H1 (cell line): ENCODE data around the gene EHBP1. TPM values are rescaled to one million over a fixed set of nuclear protein-coding genes. Genes with fewer than 3 reads are reported as not detected.

ENCODE experiments used
- ATF2 ChIP-seq: IDR thresholded peaks from 2 replicates; pipeline ENCODE4 v1.6.1; 2012; ENCODE audit warnings: low read length, inconsistent platforms
- CBX8 ChIP-seq: fragments of 300-800, 300-1000 bp; sonication (generic); IDR thresholded peaks from 2 replicates; pipeline ENCODE4 v1.7.1; 2016; ENCODE audit warnings: low read depth, low read length, borderline replicate concordance
- CEBPB ChIP-seq: IDR thresholded peaks from 2 replicates; pipeline ENCODE4 v1.6.1; 2012; ENCODE audit warnings: low read depth, low read length
- E2F6 ChIP-seq: IDR thresholded peaks from 2 replicates; pipeline ENCODE4 v1.6.1; 2012; ENCODE audit warnings: inconsistent platforms
- GABPA ChIP-seq: IDR thresholded peaks from 2 replicates; pipeline ENCODE4 v1.6.1; 2011; ENCODE audit warnings: mild to moderate bottlenecking, low read length, moderate library complexity, borderline replicate concordance; ENCODE audit not compliant: insufficient read depth
- HDAC2 ChIP-seq, 2 experiments: fragments of 300-600 bp in 1 of 2; sonication (generic) in 1 of 2; IDR thresholded peaks; 2 replicates each; pipeline ENCODE4 v1.6.1; 2011 to 2012; ENCODE audit warnings: low read depth in 2 of 2, low read length in 2 of 2, mild to moderate bottlenecking in 2 of 2, moderate library complexity in 2 of 2, borderline replicate concordance in 1 of 2, inconsistent platforms in 1 of 2
- HDAC6 ChIP-seq: IDR thresholded peaks from one replicate; pipeline ENCODE4 v1.7.1; 2012; ENCODE audit warnings: low read depth, mild to moderate bottlenecking, inconsistent platforms, low read length, moderate library complexity
- JUN ChIP-seq: IDR thresholded peaks from 2 replicates; pipeline ENCODE4 v1.6.1; 2011; ENCODE audit warnings: low read depth, mild to moderate bottlenecking, improper control_type of control experiment, low read length
- KDM4A ChIP-seq: IDR thresholded peaks from one replicate; pipeline ENCODE4 v1.7.1; 2012; ENCODE audit warnings: low read depth, mild to moderate bottlenecking, moderate library complexity, low read length, inconsistent platforms; ENCODE audit not compliant: severe bottlenecking
- MAFK ChIP-seq: IDR thresholded peaks from 2 replicates; pipeline ENCODE4 v1.6.1; 2012; ENCODE audit warnings: low read depth, mild to moderate bottlenecking, improper control_type of control experiment, low read length
- NANOG ChIP-seq: IDR thresholded peaks from 2 replicates; pipeline ENCODE4 v1.6.1; 2011; ENCODE audit warnings: low read length, low read depth, mild to moderate bottlenecking, inconsistent platforms; ENCODE audit not compliant: insufficient read depth, poor library complexity, severe bottlenecking
- NRF1 ChIP-seq: IDR thresholded peaks from 2 replicates; pipeline ENCODE4 v1.6.1; 2011; ENCODE audit warnings: mild to moderate bottlenecking, low read depth, low read length, improper control_type of control experiment
- POLR2A ChIP-seq, 2 experiments: IDR thresholded peaks; 1 replicate in 1 of 2; 2 replicates in 1 of 2; pipeline ENCODE4 v1.6.1; 2011; ENCODE audit warnings: low read depth in 2 of 2, low read length in 2 of 2, mild to moderate bottlenecking in 2 of 2; ENCODE audit errors: control extremely low read depth in 1 of 2
- POLR2AphosphoS5 ChIP-seq: IDR thresholded peaks from 2 replicates; pipeline ENCODE4 v1.6.1; 2011; ENCODE audit warnings: low read depth, low read length
- RAD21 ChIP-seq, 2 experiments: IDR thresholded peaks in 1 of 2; conservative IDR thresholded peaks in 1 of 2; 2 replicates each; pipeline ENCODE4 v1.6.1; 2011; ENCODE audit warnings: low read depth in 2 of 2, low read length in 2 of 2, improper control_type of control experiment in 1 of 2, inconsistent platforms in 1 of 2, mild to moderate bottlenecking in 1 of 2, moderate library complexity in 1 of 2
- RBBP5 ChIP-seq: IDR thresholded peaks from 2 replicates; pipeline ENCODE4 v1.7.1; 2012; ENCODE audit warnings: low read depth, mild to moderate bottlenecking, inconsistent platforms, low read length, moderate library complexity, borderline replicate concordance
- SIN3A ChIP-seq, 2 experiments: IDR thresholded peaks in 1 of 2; conservative IDR thresholded peaks in 1 of 2; 2 replicates each; pipeline ENCODE4 v1.6.1; 2011 to 2012; ENCODE audit warnings: low read length in 2 of 2, improper control_type of control experiment in 1 of 2, low read depth in 1 of 2, mild to moderate bottlenecking in 1 of 2
- SIX5 ChIP-seq: IDR thresholded peaks from 2 replicates; pipeline ENCODE4 v1.6.1; 2011; ENCODE audit warnings: mild to moderate bottlenecking, low read depth, low read length
- TCF12 ChIP-seq: IDR thresholded peaks from 2 replicates; pipeline ENCODE4 v1.6.1; 2011; ENCODE audit warnings: low read depth, mild to moderate bottlenecking, low read length
- polyA plus RNA-seq, 7 experiments: library from polyadenylated mRNA; depleted of rRNA in 3 of 7; stranded (reverse) in 5 of 7; unstranded in 2 of 7; fragments of >200 nt in 5 of 7; fragments of 200-250 nt in 2 of 7; gene quantifications; 1 replicate in 5 of 7; 2 replicates in 1 of 7; 4 replicates in 1 of 7; pipeline versions ENCODE4 v1.2.1 to v1.2.3, GENCODE V29; 2011 to 2013; ENCODE audit warnings: missing spikeins in 2 of 7, mixed read lengths in 2 of 7
- total RNA-seq: library from RNA; stranded (reverse); fragmentation: NEBNext Ultra II Directional; extraction: Animal tissue kit (Norgen Biotek cat#: 25700); gene quantifications from 2 replicates; pipeline ENCODE4 v1.2.1, GENCODE V29; 2021

The EHBP1 gene
- total and polyA plus RNA-seq, 2 of the 8 experiments (the other 6 are each of a cell fraction or from before 2014, with no cell fraction given), result 12.0 to 64.1 TPM

GRCh38 chr2:62705859-62706720, 577 bp downstream of the EHBP1 start (continued):
- TF ChIP-seq ATF2, result no peak
- TF ChIP-seq TCF12, result no peak
- TF ChIP-seq SIN3A (conservative IDR thresholded peaks at IDR 0.05 in 1 of 2, IDR thresholded peaks at IDR 0.05 in 1 of 2; ENCODE audit: low read depth in 1 of 2, low read length in 2 of 2), result peak in 1 of 2 experiments; percentile 24; a peak in 1 of 4 replicates
- no peak; the same call in 1 of the 2 replicates for TF ChIP-seq E2F6
- TF ChIP-seq RBBP5, result no peak
- TF ChIP-seq NANOG, result no peak
- no peak for TF ChIP-seq NRF1
- no peak for TF ChIP-seq HDAC6
- no peak for TF ChIP-seq HDAC2 (IDR thresholded peaks at IDR 0.05; ENCODE audit: borderline replicate concordance in 1 of 2, low read depth in 2 of 2, low read length in 2 of 2)
- TF ChIP-seq MAFK, result no peak
- no peak for TF ChIP-seq JUN
- no peak for TF ChIP-seq SIX5
- TF ChIP-seq CBX8, result no peak
- no peak for TF ChIP-seq POLR2AphosphoS5
- no peak for TF ChIP-seq GABPA
- peak in 1 of 2 experiments; percentile 33; a peak in 1 of 3 replicates for TF ChIP-seq POLR2A (IDR thresholded peaks at IDR 0.05; ENCODE audit: control extremely low read depth in 1 of 2, low read depth in 2 of 2, low read length in 2 of 2)
- peak; percentile 31; the same call in 1 of the 2 replicates for TF ChIP-seq CEBPB
- peak in 1 of 2 experiments; percentile 29; a peak in 3 of 4 replicates for TF ChIP-seq RAD21 (IDR thresholded peaks at IDR 0.05 in 1 of 2, conservative IDR thresholded peaks at IDR 0.05 in 1 of 2; ENCODE audit: low read depth in 2 of 2, low read length in 2 of 2)
- TF ChIP-seq KDM4A, result no peak
